K562 (cell line): ENCODE results near the gene OSBPL10. TPM values are rescaled to one million over a fixed set of nuclear protein-coding genes. Genes with fewer than 3 reads are reported as not detected.

ENCODE experiments used
- ATAC-seq: fragments of 200-7000 bp; cut with Tn5 transposase; 3 replicates; pipeline ENCODE4 v1.9.1; 2020; ENCODE audit warnings: moderate library complexity
- BruUV-seq: library from RNA; stranded (reverse); fragments of 400-500 nt; replicated peaks from 2 replicates; lab custom pipeline; 2021; lab: Mats Ljungman, UMichigan
- CTCF ChIA-PET: fragments of 300-600 bp; formaldehyde crosslinking; extraction: SDS; loops from one replicate; lab custom pipeline; 2021; ENCODE audit warnings: low intra/inter-chr PET ratio; lab: Yijun Ruan, JAX
- POLR2A ChIA-PET: fragments of 300-600, 350-650 bp; sonication (Branson Sonifier 250); formaldehyde crosslinking; extraction: SDS; loops from one replicate; lab custom pipeline; 2021; ENCODE audit warnings: antibody characterized with exemption, inconsistent platforms; lab: Yijun Ruan, JAX
- DNase-seq, 4 experiments: peaks; one replicate each; pipeline versions ENCODE4 v3.0.0 to v3.0.0-alpha.2; 2011 to 2018; ENCODE audit warnings: low spot score in 3 of 4, mixed read lengths in 3 of 4; ENCODE audit errors: extremely low read depth in 1 of 4
- FAIRE-seq: peaks from 2 replicates; lab custom pipeline; 2011; peaks lifted over from hg19 to GRCh38; lab: Jason Lieb, UNC
- H2AFZ ChIP-seq: 2 replicates; pipeline ENCODE4 v1.6.0; 2011; ENCODE audit warnings: low read depth, low read length, control low read depth, inconsistent platforms
- H3K27ac ChIP-seq: fragments of 200-600 bp; 3 replicates; pipeline ENCODE4 v1.8.0; 2011; ENCODE audit warnings: low read depth, mild to moderate bottlenecking, control low read depth, inconsistent platforms, low read length, moderate library complexity, mixed read lengths; ENCODE audit errors: extremely low read depth
- H3K27me3 ChIP-seq, 2 experiments: fragments of 300-600 bp in 1 of 2; 2 replicates in 1 of 2; 3 replicates in 1 of 2; pipeline versions ENCODE4 v1.6.0 to v1.8.0; 2011; ENCODE audit warnings: inconsistent platforms in 2 of 2, low read length in 2 of 2, mild to moderate bottlenecking in 1 of 2, mixed read lengths in 1 of 2, moderate library complexity in 1 of 2; ENCODE audit not compliant: control insufficient read depth in 2 of 2, insufficient read depth in 2 of 2
- H3K36me3 ChIP-seq: fragments of 300-600 bp; 3 replicates; pipeline ENCODE4 v1.8.0; 2011; ENCODE audit warnings: mild to moderate bottlenecking, low read length, inconsistent platforms; ENCODE audit not compliant: control insufficient read depth, insufficient read depth
- H3K4me1 ChIP-seq, 2 experiments: fragments of 200-600 bp in 1 of 2; replicated peaks in 1 of 2; 2 replicates in 1 of 2; 3 replicates in 1 of 2; pipeline versions ENCODE4 v1.5.1 to v1.8.0; 2011; ENCODE audit warnings: inconsistent platforms in 2 of 2, low read length in 2 of 2, mild to moderate bottlenecking in 1 of 2, mixed read lengths in 1 of 2, moderate library complexity in 1 of 2; ENCODE audit not compliant: control insufficient read depth in 2 of 2, insufficient read depth in 2 of 2
- H3K4me2 ChIP-seq: 2 replicates; pipeline ENCODE4 v1.6.1; 2011; ENCODE audit warnings: low read length, control low read depth, inconsistent platforms, mixed read lengths; ENCODE audit not compliant: insufficient read depth
- H3K4me3 ChIP-seq: fragments of 200-600 bp; sonication (generic), shearing (Covaris generic); 2 replicates; pipeline ENCODE4 v1.5.1; 2016; ENCODE audit warnings: control low read depth, inconsistent platforms
- H3K79me2 ChIP-seq: fragments of 200-600 bp; 3 replicates; pipeline ENCODE4 v1.8.0; 2011; ENCODE audit warnings: low read length, inconsistent platforms; ENCODE audit not compliant: control insufficient read depth, insufficient read depth
- H3K9ac ChIP-seq, 2 experiments: 2 replicates each; pipeline versions ENCODE4 v1.6.0 to v1.6.1; 2011; ENCODE audit warnings: low read depth in 2 of 2, low read length in 2 of 2, control low read depth in 1 of 2, inconsistent platforms in 1 of 2, mild to moderate bottlenecking in 1 of 2, mixed read lengths in 1 of 2; ENCODE audit not compliant: insufficient read depth in 1 of 2
- H3K9me1 ChIP-seq: one replicate; pipeline ENCODE4 v1.6.0; 2011; ENCODE audit warnings: inconsistent platforms, mild to moderate bottlenecking, low read length, moderate library complexity; ENCODE audit not compliant: control insufficient read depth, insufficient read depth
- H3K9me3 ChIP-seq: replicated peaks from 2 replicates; pipeline ENCODE4 v1.5.1; 2011; ENCODE audit warnings: low read depth, low read length, inconsistent platforms; ENCODE audit not compliant: control insufficient read depth, insufficient read depth
- H4K20me1 ChIP-seq: replicated peaks from 2 replicates; pipeline ENCODE4 v1.6.1; 2011; ENCODE audit warnings: low read length, inconsistent platforms, mixed read lengths; ENCODE audit not compliant: control insufficient read depth, insufficient read depth
- ARHGAP35 ChIP-seq: fragments of 450-650 bp; IDR thresholded peaks from 2 replicates; pipeline ENCODE4 v1.6.1; 2018; ENCODE audit not compliant: partially characterized antibody
- ATF7 ChIP-seq: fragments of 450-650 bp; IDR thresholded peaks from 2 replicates; pipeline ENCODE4 v1.7.1; 2014; ENCODE audit warnings: mild to moderate bottlenecking, moderate library complexity
- CREBBP ChIP-seq: IDR thresholded peaks from one replicate; pipeline ENCODE4 v1.6.1; 2012; ENCODE audit warnings: low read depth, mild to moderate bottlenecking, control low read depth, inconsistent platforms, low read length
- DDX20 ChIP-seq: fragments of 450-650 bp; IDR thresholded peaks from 2 replicates; pipeline ENCODE4 v1.6.1; 2016; ENCODE audit warnings: missing genetic modification characterization, low read depth, mild to moderate bottlenecking, missing compliant biosample characterization, moderate library complexity
- FOXM1 ChIP-seq, 2 experiments: fragments of 450-650 bp in 1 of 2; sonication (generic) in 1 of 2; formaldehyde crosslinking in 1 of 2; IDR thresholded peaks; 2 replicates each; pipeline versions ENCODE4 v1.6.1 to v1.9.0; 2017 to 2022; ENCODE audit warnings: low read depth in 2 of 2, mild to moderate bottlenecking in 2 of 2, missing genetic modification reagents in 1 of 2, moderate library complexity in 1 of 2
- RBM17 ChIP-seq: fragments of 200-400 bp; formaldehyde crosslinking; IDR thresholded peaks from 2 replicates; pipeline ENCODE4 v1.6.1; 2017; ENCODE audit warnings: low read depth, mild to moderate bottlenecking, low read length, borderline replicate concordance
- SRSF1 ChIP-seq: fragments of 200-400 bp; formaldehyde crosslinking; IDR thresholded peaks from 2 replicates; pipeline ENCODE4 v1.6.1; 2017; ENCODE audit warnings: mild to moderate bottlenecking, low read depth, low read length, moderate library complexity
- SRSF7 ChIP-seq: fragments of 200-400 bp; formaldehyde crosslinking; optimal IDR thresholded peaks from 2 replicates; pipeline ENCODE3; 2017; ENCODE audit warnings: mild to moderate bottlenecking, low read depth, low read length
- THAP12 ChIP-seq: fragments of 250-450 bp; sonication (Bioruptor Pico); IDR thresholded peaks from 2 replicates; pipeline ENCODE4 v1.9.0; 2021; ENCODE audit warnings: mild to moderate bottlenecking, inconsistent platforms
- ZBED1 ChIP-seq: IDR thresholded peaks from 2 replicates; pipeline ENCODE4 v1.6.1; 2014
- ZC3H4 ChIP-seq: sonication (generic); formaldehyde crosslinking; IDR thresholded peaks from 2 replicates; pipeline ENCODE4 v1.9.0; 2021; ENCODE audit warnings: missing genetic modification reagents, borderline replicate concordance
- ZNF165 ChIP-seq: fragments of 250-450 bp; sonication (Bioruptor Pico); IDR thresholded peaks from 2 replicates; pipeline ENCODE4 v1.4.0; 2020; ENCODE audit warnings: borderline replicate concordance
- ZNF407 ChIP-seq: fragments of 450-650 bp; IDR thresholded peaks from 2 replicates; pipeline ENCODE4 v1.6.1; 2016; ENCODE audit warnings: low read depth
- in situ Hi-C: fragments of 300-500 bp; cut with MboI; formaldehyde crosslinking; loops from 4 replicates; pipeline ENCODE4 v1.15.0; 2018; ENCODE audit warnings: inconsistent platforms, mixed read lengths
- intact Hi-C: fragments of 100-400 bp; cut with micrococcal nuclease; formaldehyde crosslinking; loops from 2 replicates; pipeline ENCODE4 v1.14.2; 2022
- polyA plus RNA-seq, 8 experiments: library from polyadenylated mRNA; depleted of rRNA in 4 of 8; stranded (reverse) in 5 of 8; unstranded in 3 of 8; fragments of >200 nt; fragmentation: Nextera tagmentation in 2 of 8; fragmentation: Illumina TruSeq in 1 of 8; extraction: Ambion mirVana in 2 of 8; extraction: Trizol in 1 of 8; gene quantifications; 2 replicates each; pipeline versions ENCODE4 v1.2.1 to v1.2.3, GENCODE V29; 2011 to 2014; ENCODE audit warnings: inconsistent platforms in 1 of 8, missing spikeins in 1 of 8
- total RNA-seq, 7 experiments: library from RNA; depleted of rRNA in 6 of 7; stranded (reverse); fragments of >200 nt in 6 of 7; fragmentation: Illumina TruSeq in 2 of 7; extraction: Trizol in 2 of 7; gene quantifications; 2 replicates each; pipeline versions ENCODE4 v1.2.1 to v1.2.3, GENCODE V29; 2011 to 2021; ENCODE audit warnings: low replicate concordance in 1 of 7

Gene OSBPL10
- total and polyA plus RNA-seq, 9 of the 15 experiments (the other 6 are each of a cell fraction or from before 2014, with no cell fraction given): 0.03 to 0.19 (median 0.14) TPM; not detected in 2

- no peak overlapping the region for H3K9ac ChIP-seq
- no peak for DNase-seq
- no peak overlapping the region for H2AFZ ChIP-seq
- in situ Hi-C loops: no loop called here
- TF ChIP-seq ARHGAP35 (no peak), FOXM1 (IDR thresholded peaks at IDR 0.05; ENCODE audit: low read depth) (no peak), FOXM1 (CRISPR knock-in tag; IDR thresholded peaks at IDR 0.05; ENCODE audit: low read depth) (no peak), THAP12 (CRISPR knock-in tag) (no peak), RBM17 (no peak), SRSF7 (no peak), ZBED1 (no peak), ZC3H4 (CRISPR knock-in tag) (no peak), ATF7 (no peak), SRSF1 (no peak), ZNF165 (CRISPR knock-in tag) (no peak), DDX20 (tag) (no peak), CREBBP (no peak), ZNF407 (no peak)
- TF ChIP-seq, all 486 proteins: peak for 0
- Histone ChIP-seq H4K20me1 (no peaks in the 10 kb centered on the region), H3K27me3 (peaks cover 6 to 21% of the 10 kb centered on the region in 2 experiments; a peak in 2 of 5 replicates), H3K9me3 (no peaks in the 10 kb centered on the region), H3K9me1 (no peaks in the 10 kb centered on the region), H3K79me2 (no peaks in the 10 kb centered on the region), H3K4me1 (no peaks in the 10 kb centered on the region), H3K4me2 (no peak overlapping the region), H3K4me3 (no peak overlapping the region), H3K27ac (no peak overlapping the region), H3K36me3 (no peaks in the 10 kb centered on the region)
- ChIA-PET CTCF (no interaction called here), POLR2A (interaction anchor here (1.0 kb wide), 1 partner anchor 11 kb away, joined by 4 read pairs; no protein-coding TSS in a partner anchor)
- FAIRE-seq (no peak), ATAC-seq (no peak)
- BruUV-seq: no TSS peak
- intact Hi-C loops: no loop called here
Measured at GRCh38 chr3:31900583-31900982, 80.5 kb downstream of the OSBPL10 start.
